Effector memory CD8-positive, alpha-beta T cell (primary cell): ENCODE measurements around the gene SND1.

Experiments
- ATAC-seq: fragments of 150-1000 bp; cut with Tn5 transposase; replicated peaks from 2 replicates; pipeline ENCODE4 v1.10.0; 2021; ENCODE audit warnings: mild to moderate bottlenecking, moderate library complexity
- DNase-seq, 3 experiments: peaks; one replicate each; pipeline ENCODE4 v3.0.0; 2021
- H3K27ac Mint-ChIP-seq, 2 donors: one replicate each; pipeline ENCODE4 v1.8.0; 2022; ENCODE audit warnings: mild to moderate bottlenecking in 2 of 2, mixed read lengths in 2 of 2, moderate library complexity in 2 of 2
- H3K27me3 Mint-ChIP-seq, 2 donors: one replicate each; pipeline ENCODE4 v1.8.0; 2022; ENCODE audit warnings: mixed read lengths in 2 of 2
- H3K36me3 Mint-ChIP-seq: one replicate; pipeline ENCODE4 v1.8.0; 2022; ENCODE audit warnings: mild to moderate bottlenecking, moderate library complexity, mixed read lengths; ENCODE audit not compliant: insufficient read depth
- H3K4me1 Mint-ChIP-seq, 2 donors: one replicate each; pipeline ENCODE4 v1.8.0; 2022; ENCODE audit warnings: low read depth in 2 of 2, mixed read lengths in 2 of 2
- H3K4me3 Mint-ChIP-seq, 2 donors: one replicate each; pipeline ENCODE4 v1.8.0; 2022; ENCODE audit warnings: mild to moderate bottlenecking in 2 of 2, mixed read lengths in 2 of 2, moderate library complexity in 2 of 2
- H3K9me3 Mint-ChIP-seq, 2 donors: one replicate each; pipeline ENCODE4 v1.8.0; 2022; ENCODE audit warnings: mixed read lengths in 2 of 2

SND1 gene

GRCh38 chr7:127759945-127760421 is 108.0 kb downstream of the SND1 start:
- ATAC-seq: no peak
- no peak for DNase-seq

GRCh38 chr7:127760436-127761031 is 108.5 kb downstream of the SND1 start:
- Mint-ChIP-seq H3K27ac (peak overlapping the region; percentile 29 to 54), H3K4me1 (peaks cover 51 to 66% of the 10 kb centered on the region in 2 donors), H3K36me3 (peaks cover 3% of the 10 kb centered on the region), H3K9me3 (no peaks in the 10 kb centered on the region), H3K27me3 (no peaks in the 10 kb centered on the region), H3K4me3 (peak overlapping the region; percentile 47 to 54)
- ATAC-seq (no peak), DNase-seq (no peak)

More at GRCh38 chr7:127759945-127760421, 108.0 kb downstream of the SND1 start:
- peaks cover 57 to 68% of the 10 kb centered on the region in 2 donors for H3K4me1 Mint-ChIP-seq
- peaks cover 3% of the 10 kb centered on the region for H3K36me3 Mint-ChIP-seq
- H3K27ac Mint-ChIP-seq: no peak overlapping the region
- H3K27me3 Mint-ChIP-seq: no peaks in the 10 kb centered on the region
- H3K4me3 Mint-ChIP-seq: peak overlapping the region in 1 of 2 donors; percentile 1
- no peaks in the 10 kb centered on the region for H3K9me3 Mint-ChIP-seq

GRCh38 chr7:127761196-127761595 is 109.2 kb downstream of the SND1 start:
- no peaks in the 10 kb centered on the region for H3K9me3 Mint-ChIP-seq
- H3K4me3 Mint-ChIP-seq: peak overlapping the region; percentile 47 to 54
- H3K27me3 Mint-ChIP-seq: no peaks in the 10 kb centered on the region
- peak; percentile 83 for ATAC-seq
- peaks cover 3% of the 10 kb centered on the region for H3K36me3 Mint-ChIP-seq
- peak overlapping the region; percentile 29 to 54 for H3K27ac Mint-ChIP-seq
- H3K4me1 Mint-ChIP-seq: peaks cover 47 to 59% of the 10 kb centered on the region in 2 donors
- no peak for DNase-seq

- no peak overlapping the region for H3K27ac Mint-ChIP-seq
- no peak overlapping the region for H3K4me3 Mint-ChIP-seq
- H3K9me3 Mint-ChIP-seq: peaks cover 1 to 7% of the 10 kb centered on the region in 2 donors
- no peaks in the 10 kb centered on the region for H3K27me3 Mint-ChIP-seq
- DNase-seq (no peak), ATAC-seq (no peak)
- H3K4me1 Mint-ChIP-seq: peaks cover 46 to 63% of the 10 kb centered on the region in 2 donors
- peaks cover 5% of the 10 kb centered on the region for H3K36me3 Mint-ChIP-seq
These were observed 112.7 kb downstream of the SND1 start for GRCh38 chr7:127764681-127765080.

GRCh38 chr7:127765150-127765549 is 113.2 kb downstream of the SND1 start:
- ATAC-seq (no peak), DNase-seq (no peak)
- peaks cover 1 to 7% of the 10 kb centered on the region in 2 donors for H3K9me3 Mint-ChIP-seq
- no peaks in the 10 kb centered on the region for H3K27me3 Mint-ChIP-seq
- H3K4me1 Mint-ChIP-seq: peaks cover 46 to 59% of the 10 kb centered on the region in 2 donors
- H3K27ac Mint-ChIP-seq: no peak overlapping the region
- peaks cover 5% of the 10 kb centered on the region for H3K36me3 Mint-ChIP-seq
- H3K4me3 Mint-ChIP-seq: no peak overlapping the region

GRCh38 chr7:127766831-127767459 is 115.0 kb downstream of the SND1 start:
- Mint-ChIP-seq H3K9me3 (peaks cover 1 to 7% of the 10 kb centered on the region in 2 donors), H3K4me1 (peaks cover 33 to 56% of the 10 kb centered on the region in 2 donors), H3K27ac (peak overlapping the region; percentile 47 to 92), H3K27me3 (no peaks in the 10 kb centered on the region), H3K4me3 (peak overlapping the region; percentile 55 to 61), H3K36me3 (peaks cover 5% of the 10 kb centered on the region)
- DNase-seq (no peak), ATAC-seq (peak; percentile 58)

- no peak overlapping the region for H3K4me3 Mint-ChIP-seq
- DNase-seq (no peak), ATAC-seq (no peak)
- H3K9me3 Mint-ChIP-seq: peaks cover 1 to 7% of the 10 kb centered on the region in 2 donors
- peak overlapping the region in 1 of 2 donors; percentile 32 for H3K27ac Mint-ChIP-seq
- H3K36me3 Mint-ChIP-seq: peaks cover 5% of the 10 kb centered on the region
- H3K4me1 Mint-ChIP-seq: peaks cover 27 to 47% of the 10 kb centered on the region in 2 donors
- H3K27me3 Mint-ChIP-seq: no peaks in the 10 kb centered on the region
These were observed 116.2 kb downstream of the SND1 start for GRCh38 chr7:127768241-127768640.

- H3K9me3 Mint-ChIP-seq: peaks cover 1 to 7% of the 10 kb centered on the region in 2 donors
- no peak for DNase-seq
- no peak for ATAC-seq
- no peaks in the 10 kb centered on the region for H3K27me3 Mint-ChIP-seq
- H3K36me3 Mint-ChIP-seq: peaks cover 5% of the 10 kb centered on the region
- no peak overlapping the region for H3K27ac Mint-ChIP-seq
- H3K4me3 Mint-ChIP-seq: no peak overlapping the region
- peaks cover 27 to 47% of the 10 kb centered on the region in 2 donors for H3K4me1 Mint-ChIP-seq
These were observed 117.1 kb downstream of the SND1 start for GRCh38 chr7:127769137-127769536.

- Mint-ChIP-seq H3K27ac (no peak overlapping the region), H3K4me1 (peaks cover 23 to 43% of the 10 kb centered on the region in 2 donors), H3K36me3 (peaks cover 3% of the 10 kb centered on the region), H3K27me3 (no peaks in the 10 kb centered on the region), H3K4me3 (no peak overlapping the region), H3K9me3 (peaks cover 1 to 7% of the 10 kb centered on the region in 2 donors)
- DNase-seq: no peak
- ATAC-seq: no peak
These were observed 117.9 kb downstream of the SND1 start for GRCh38 chr7:127769696-127770400.

GRCh38 chr7:127770885-127771284 is 118.9 kb downstream of the SND1 start:
- H3K36me3 Mint-ChIP-seq: peaks cover 3% of the 10 kb centered on the region
- peak overlapping the region in 1 of 2 donors; percentile 22 for H3K27ac Mint-ChIP-seq
- H3K27me3 Mint-ChIP-seq: no peaks in the 10 kb centered on the region
- no peak for DNase-seq
- no peak overlapping the region for H3K4me3 Mint-ChIP-seq
- no peak for ATAC-seq
- H3K4me1 Mint-ChIP-seq: peaks cover 23 to 43% of the 10 kb centered on the region in 2 donors
- H3K9me3 Mint-ChIP-seq: peaks cover 1 to 7% of the 10 kb centered on the region in 2 donors

GRCh38 chr7:127771707-127772106 is 119.7 kb downstream of the SND1 start:
- no peak overlapping the region for H3K27ac Mint-ChIP-seq

GRCh38 chr7:127776776-127777386 is 124.9 kb downstream of the SND1 start:
- ATAC-seq (no peak), DNase-seq (no peak)
- H3K4me3 Mint-ChIP-seq: no peak overlapping the region
- H3K9me3 Mint-ChIP-seq: no peaks in the 10 kb centered on the region
- H3K4me1 Mint-ChIP-seq: peaks cover 18 to 39% of the 10 kb centered on the region in 2 donors
- H3K36me3 Mint-ChIP-seq: no peaks in the 10 kb centered on the region
- H3K27ac Mint-ChIP-seq: no peak overlapping the region
- no peaks in the 10 kb centered on the region for H3K27me3 Mint-ChIP-seq

More at GRCh38 chr7:127771707-127772106, 119.7 kb downstream of the SND1 start:
- peaks cover 2% of the 10 kb centered on the region for H3K36me3 Mint-ChIP-seq
- H3K4me3 Mint-ChIP-seq: no peak overlapping the region
- H3K27me3 Mint-ChIP-seq: no peaks in the 10 kb centered on the region
- H3K4me1 Mint-ChIP-seq: peaks cover 24 to 41% of the 10 kb centered on the region in 2 donors
- ATAC-seq: no peak
- no peak for DNase-seq
- H3K9me3 Mint-ChIP-seq: peaks cover under 1 to 4% of the 10 kb centered on the region in 2 donors

- Mint-ChIP-seq H3K4me3 (no peak overlapping the region), H3K9me3 (no peaks in the 10 kb centered on the region), H3K4me1 (peaks cover 27 to 59% of the 10 kb centered on the region in 2 donors), H3K27ac (no peak overlapping the region), H3K36me3 (no peaks in the 10 kb centered on the region), H3K27me3 (no peaks in the 10 kb centered on the region)
- DNase-seq: no peak
- no peak for ATAC-seq
These were observed 128.5 kb downstream of the SND1 start for GRCh38 chr7:127780489-127780888.
